NCI-H187 (cell line): ENCODE data around the gene NFAM1.

ENCODE experiments used
- DNase-seq, 2 experiments: peaks; one replicate each; lab custom pipeline; 2025; lab: John Stamatoyannopoulos, UW

The NFAM1 gene

DNA sequence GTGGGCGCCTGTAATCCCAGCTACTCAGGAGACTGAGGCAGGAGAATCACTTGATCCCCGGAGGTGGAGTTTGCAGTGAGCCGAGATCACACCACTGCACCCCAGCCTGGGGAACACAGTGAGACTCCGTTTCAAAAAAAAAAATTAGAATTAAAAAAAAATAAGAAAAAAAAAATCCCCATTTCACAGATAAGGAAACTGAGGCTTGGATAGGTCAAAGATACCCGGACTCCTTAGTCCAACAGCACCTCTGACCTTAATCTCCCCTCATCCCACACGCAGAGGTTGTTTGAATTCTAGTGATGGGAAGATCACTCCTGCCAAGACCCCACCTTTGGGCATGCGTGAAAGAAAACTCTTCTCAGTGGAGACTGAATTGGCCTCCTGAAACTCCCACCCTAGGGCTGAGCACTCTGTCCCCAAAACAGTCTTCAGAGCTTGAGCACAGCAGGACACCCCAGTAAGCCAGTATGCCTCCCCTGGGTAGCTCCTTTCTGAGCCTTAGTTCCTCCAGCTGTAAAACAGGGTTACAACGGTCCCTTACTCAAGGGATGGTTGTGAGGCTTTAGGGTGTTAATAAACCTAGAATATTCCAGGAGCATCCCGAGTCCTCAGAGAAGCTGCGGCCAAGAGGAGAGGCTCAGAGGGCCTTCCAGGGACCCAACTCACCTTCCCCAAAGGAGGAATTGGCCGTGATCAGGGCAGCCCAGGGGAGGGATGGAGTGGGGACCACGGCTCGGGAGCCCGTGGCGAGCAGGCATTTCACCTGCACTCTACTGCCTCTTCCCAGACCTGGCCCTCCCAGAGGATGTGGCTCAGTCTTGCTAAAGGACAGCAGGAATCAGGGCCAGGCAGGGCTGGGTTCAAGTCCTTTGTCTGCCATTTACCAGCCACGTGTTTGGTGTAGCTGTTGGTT, 73.3 kb downstream of the NFAM1 start:
- DNase-seq = no peak

DNA sequence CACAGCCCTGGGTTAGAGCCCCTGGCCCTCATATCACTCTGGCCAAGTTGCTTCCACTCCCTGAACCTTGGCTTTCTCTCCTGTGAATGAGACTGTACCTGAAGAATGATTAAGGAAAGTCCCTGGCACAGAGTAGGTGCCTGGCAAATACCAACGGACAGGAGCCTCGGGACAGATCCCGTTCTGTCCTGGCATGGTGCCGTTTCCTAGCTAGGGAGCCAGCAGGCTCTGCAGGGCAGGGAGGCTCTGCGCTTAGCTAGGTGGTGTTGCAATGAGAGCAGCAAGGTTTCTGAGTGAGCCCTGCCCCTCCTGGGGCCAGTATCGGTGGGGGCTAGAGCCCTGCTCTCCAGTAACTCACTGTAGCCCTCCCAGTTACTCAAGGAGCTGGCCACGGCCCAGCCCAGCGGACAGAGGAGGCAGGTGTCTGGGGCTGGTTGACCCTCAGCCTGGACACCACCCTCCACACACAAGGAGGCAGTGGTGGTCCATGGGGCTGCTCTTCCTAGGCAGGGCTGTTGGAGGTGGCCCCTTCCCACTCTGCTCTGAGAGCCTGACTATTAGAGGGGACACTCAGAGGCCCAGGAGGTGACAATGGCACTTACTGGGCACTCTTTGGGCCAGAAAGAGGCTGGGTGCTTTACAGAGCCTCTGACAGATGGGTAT, 74.4 kb downstream of the NFAM1 start:
- no peak for DNase-seq

DNA sequence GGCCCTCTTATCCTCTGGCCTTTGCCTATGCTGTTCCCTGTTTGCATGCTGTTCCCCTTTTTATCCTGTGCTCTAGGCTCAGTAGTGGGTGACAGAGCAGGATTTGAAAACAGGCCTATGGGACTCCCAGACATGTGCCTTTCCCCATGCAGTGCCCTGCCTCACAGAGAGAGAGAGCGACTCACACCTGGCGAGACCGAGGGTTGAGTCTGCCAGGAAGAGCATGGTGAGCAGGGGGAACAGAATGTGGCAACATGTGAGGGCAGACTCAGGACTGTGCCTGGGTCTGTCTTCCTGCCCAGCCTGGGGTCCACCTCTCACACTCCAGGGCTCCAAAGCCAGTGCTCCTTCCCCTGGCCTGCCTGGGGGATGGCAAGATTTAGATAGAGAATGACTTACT, 75.0 kb downstream of the NFAM1 start:
- no peak for DNase-seq

DNA sequence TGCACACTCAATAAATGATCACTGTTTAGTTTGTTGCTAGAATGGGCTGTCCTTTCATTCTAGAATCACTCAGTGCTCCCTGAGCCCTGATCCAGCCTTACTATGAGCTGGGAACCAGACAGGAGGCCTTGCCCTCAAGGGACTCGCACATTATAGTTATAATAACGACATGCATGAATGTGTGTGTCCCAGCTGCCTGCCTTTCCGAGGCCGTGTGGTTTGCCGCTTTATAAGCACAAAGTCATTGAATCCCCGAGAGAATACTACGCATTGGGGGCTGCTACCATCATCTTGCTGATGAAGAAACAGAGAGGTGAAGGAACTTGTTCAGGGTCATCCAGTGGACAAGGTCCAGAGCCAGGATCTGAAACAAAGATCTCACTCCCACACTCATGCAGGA, 75.7 kb downstream of the NFAM1 start:
- no peak for DNase-seq

DNA sequence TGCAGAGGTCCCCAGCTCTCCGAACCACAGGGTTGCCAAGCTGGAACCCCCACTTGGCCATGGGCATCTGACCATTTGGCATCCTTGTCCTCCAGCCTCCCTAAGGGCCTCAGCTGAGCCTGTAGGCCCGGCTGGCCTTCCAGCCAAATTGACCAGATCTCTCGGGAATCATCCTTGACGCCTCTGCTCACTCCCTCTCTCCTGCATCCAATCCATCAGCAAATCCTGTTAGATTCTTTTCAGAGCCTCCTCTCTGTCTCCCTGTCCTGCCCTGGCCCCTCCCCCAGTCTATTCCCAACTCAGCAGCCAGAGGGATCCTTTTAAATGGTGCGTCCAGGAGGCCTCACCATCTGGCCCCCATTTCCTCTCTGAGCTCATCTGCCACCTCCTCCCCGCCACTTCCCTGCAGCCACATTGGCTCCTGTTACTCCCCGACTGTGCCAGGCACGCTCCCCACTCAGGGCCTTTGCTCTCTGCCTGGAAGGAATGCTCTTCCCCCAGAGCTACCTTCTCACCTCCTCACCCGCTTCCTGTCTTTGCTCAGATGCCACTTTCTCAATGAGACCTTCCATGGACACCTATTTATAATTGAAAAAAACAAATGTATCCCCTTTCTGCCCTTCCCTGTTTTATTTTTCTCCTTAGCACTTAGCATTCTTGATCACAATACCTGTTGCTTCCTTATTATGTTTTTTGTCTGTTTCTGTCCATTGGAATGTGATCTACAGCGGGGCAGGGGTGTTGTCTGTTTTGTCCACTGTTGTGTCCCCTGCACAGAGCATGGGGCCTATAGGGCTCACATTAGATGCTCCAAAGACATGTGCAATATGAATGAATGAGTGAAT, 78.1 kb downstream of the NFAM1 start:
- no peak for DNase-seq

DNA sequence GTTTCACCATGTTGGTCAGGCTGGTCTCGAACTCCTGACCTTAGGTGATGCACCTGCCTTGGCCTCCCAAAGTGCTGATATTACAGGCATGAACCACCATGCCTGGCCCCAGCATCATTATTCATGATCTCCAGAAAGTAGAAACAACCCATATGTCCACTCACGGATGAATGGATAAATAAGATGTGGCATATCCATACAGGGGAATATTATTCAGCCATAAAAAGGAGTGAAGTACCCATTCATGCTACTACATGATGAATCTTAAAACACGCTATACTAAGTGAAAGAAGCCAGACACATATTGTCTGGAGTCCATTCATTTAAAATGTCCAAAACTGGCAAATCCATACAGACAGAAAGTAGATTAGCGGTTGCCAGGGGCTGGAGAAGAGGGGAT, 81.8 kb downstream of the NFAM1 start:
- DNase-seq = no peak

DNA sequence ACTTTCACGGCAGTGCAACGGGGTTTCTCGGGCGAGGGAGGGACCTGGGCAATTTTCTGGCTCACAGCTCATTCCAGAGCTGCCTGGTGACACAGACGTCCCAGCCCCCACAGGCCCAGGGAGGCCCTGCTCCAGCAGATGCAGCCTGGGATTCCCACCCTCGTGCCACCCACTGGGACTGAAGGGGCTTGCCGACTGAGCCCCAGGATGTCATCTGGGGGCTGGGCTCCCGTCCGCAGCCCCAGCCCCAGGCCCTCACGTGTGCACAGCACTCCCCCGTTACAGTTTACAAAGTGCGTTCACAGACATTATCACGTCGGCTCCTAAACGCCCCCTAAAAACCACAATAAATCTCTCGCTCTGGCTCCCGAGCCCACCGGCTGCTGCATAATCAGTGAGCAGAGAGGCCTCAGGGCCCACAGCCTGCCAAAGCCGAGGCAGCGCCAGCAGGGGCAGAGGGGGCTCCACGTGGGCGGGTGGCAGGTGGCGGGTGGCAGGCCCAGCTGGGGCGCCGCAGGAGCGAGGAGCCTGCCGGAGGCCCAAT, 84.8 kb downstream of the NFAM1 start:
- no peak for DNase-seq

DNA sequence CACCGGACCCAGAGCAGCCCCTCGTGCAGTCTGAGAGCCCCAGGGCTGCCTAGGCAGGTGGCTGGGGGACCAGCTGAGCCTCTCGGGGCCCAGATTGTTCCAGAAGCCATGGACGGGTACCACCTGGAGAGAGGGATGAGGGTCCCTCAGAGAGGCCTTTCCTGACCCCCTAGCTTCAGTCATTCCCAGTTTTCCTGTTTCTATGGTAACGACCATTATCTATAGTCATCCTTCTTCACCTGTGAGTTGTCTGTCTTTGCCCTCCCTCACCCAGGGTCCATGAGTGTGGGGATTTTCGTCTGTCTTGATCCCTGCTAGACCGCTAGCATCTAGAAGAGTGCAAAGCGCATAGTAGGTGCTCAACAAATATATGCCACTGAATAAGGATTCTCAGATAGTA, 85.5 kb downstream of the NFAM1 start:
- no peak for DNase-seq

DNA sequence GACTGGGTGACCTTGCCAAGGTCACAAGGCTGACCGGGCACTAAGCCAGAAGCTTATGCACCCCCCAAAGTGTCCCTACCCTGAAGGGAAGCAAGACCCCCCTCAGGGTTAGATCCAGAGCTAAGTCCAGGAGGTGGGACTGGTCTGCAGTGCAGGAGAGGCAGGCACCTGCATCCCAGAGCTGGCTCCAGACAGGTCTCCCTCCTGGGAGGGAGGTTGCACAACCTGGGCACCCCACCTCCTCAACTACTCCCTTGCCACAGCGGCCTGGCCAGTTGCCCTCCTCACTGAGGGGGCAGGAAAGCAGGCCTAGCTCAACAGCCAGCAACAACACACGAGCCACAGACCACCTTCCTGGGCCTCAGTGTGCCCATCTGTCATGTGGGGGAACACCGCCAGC, 86.7 kb downstream of the NFAM1 start:
- no peak for DNase-seq

DNA sequence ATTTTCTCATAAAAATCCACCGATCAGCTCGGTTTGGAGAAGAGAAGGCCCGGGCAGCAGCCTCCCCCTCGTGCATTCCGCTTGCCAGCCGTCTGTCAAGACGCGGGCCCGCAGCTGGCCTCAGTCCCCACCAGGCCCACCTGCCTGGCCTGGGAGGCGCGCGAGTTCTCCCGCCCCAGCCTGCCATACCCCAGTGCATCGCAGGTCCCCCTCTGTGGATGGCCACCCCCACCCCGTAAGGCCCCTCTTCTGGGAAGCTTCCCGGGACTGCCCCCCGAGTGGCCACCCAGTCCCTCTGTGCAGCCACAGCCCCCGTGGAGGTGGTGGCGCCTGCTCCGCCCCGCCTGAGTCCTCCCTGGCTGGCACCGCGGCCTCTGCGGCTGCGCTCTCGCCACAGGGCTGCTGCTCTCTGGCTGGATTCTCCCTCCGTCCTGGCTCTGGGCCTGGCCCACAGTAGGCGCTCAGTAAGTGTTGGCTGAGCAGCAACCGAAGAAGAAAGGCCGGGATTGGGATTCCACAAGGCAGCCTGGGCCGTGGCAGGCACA, 87.8 kb downstream of the NFAM1 start:
- DNase-seq = no peak

DNA sequence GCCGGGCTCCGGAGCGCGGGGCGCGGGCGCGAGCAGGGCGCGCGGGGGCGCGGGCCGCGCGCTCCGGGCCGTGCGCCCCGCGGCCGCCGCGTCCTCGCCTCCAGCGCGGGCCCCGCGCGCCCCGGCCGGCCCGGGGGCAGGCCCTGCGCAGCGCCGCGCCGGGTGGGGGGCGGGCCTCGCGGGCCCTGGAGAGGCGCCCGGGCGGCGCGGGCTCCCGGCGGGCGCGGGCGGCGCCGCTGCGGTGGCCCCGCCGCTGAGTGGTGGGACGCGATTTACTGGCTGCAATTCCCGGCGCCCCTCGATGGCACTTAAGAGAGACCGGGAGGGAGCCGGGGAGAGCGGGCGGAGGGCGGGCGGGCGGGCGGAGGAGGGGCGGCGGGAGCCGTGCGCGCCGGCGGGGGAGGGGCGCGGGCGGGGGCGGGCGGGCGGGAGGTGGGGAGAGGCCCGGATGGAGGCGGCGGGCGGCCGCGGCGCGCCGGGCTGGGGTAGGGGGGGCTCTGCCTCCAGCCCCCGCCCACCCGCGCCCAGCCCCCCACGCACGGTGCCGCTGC, 88.6 kb downstream of the NFAM1 start:
- DNase-seq = no peak

DNA sequence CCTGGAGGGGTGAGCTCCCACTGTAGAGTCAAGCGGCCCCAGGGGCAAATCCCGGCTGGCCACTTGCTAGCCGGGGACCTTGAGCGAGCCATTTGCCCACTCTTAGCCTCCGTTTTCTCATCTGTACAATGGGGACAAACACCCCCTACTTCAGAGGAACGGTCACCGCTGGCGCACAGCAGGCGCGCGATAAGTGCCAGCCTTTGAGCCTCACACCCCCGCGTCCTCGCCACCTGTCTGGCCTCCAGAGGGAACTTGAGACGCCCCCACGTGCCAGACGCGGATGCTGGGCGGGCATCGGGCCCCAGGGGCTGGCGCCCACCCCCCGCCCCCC, 89.1 kb downstream of the NFAM1 start:
- no peak for DNase-seq

DNA sequence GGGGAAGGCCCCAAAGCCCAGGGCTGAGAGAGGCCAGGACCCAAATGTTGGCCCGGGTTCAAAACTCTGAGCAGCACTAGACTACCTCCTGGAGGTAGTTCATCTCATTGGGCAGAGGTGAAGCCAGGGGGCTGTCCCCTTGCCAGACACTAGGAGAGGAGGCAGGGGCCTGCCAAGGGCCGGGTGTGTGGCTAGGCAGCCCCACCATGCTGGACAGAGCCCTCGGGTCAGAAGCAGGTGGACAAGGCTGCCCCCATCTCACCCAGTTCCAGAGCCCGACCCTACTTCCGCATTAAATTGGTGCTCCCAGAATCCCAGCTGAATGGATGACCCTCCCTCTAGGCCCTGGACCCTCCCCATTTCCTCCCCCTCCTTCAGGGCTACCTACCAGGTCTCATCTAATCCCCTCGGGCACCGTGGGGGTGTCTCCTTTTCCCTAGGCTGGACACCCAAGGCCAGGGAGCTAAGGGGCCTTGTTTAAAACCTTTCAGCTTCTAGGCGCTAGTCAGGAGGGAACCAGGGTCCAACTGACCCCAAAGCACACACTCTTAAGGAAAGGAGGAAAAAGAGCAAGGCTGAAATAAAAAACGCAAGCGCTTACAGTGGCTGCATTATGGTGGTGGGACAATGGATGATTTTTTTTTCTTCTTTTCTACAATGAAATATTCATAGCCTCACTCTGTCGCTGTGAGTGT, 89.6 kb downstream of the NFAM1 start:
- DNase-seq = no peak

DNA sequence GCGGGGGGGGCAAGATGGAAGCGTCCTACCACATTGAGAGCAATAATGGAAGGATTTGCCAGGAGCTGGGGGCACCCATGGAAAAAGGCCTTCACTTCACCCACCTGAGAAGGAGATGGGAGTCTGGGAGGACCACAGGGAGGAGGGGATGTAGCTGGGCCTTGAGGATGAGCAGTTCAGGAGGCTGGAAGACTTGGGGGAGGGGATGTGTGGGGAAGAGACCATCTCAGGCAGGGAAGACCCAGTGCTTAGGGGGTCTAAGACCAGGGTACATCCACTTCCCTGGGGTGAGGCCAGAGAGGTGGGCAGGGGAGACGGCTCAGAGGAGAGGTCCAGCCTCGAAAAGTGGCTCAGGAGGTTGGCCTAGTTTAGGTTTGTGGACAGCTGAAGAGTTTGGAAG, 90.4 kb downstream of the NFAM1 start:
- no peak for DNase-seq

DNA sequence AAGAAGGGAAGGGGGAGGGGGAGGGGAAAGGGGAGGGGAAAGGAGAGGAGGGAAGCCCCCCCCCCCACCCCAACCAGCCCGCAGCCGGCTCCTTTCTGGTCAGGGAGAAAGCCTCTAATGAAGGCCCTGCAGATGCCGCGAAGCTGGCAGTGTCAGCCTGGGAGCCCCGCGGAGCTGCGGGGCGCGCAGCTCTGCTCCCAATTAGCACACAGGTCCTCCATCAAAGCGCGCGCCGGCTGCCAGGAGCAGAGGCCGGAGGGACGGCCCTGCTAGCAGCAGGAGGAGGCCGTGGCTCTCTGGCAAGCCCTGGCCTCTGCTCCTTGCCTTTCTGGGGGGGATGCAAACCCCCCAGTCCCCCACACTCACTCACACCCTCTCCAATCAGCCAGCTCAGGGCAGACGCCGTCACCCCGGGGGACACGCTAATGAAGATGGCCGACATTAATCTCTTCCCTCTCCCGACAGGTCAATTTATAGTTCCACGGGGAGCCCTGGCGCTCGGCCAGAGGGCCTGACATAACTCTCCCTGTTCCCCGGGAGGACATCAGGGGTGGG, 91.3 kb downstream of the NFAM1 start:
- no peak for DNase-seq

DNA sequence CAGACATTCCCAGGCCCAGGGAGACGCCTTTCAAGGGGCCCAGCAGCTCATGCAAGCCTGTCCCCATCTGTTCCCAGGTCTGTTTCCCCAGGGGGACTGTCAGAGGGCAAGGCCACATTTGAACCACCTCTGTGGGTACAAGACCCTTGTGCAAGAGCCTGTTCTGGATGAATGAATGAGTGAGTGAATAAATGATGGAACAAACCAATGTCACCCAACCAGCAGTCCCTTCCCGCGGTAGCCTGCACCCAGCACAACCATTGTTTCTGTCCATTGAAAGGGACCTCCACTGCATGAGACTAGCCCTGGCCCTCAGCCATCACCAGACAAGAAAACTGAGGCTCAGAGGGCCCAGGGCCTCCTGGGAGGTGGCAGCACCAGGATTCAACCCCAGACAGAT, 92.1 kb downstream of the NFAM1 start:
- no peak for DNase-seq

DNA sequence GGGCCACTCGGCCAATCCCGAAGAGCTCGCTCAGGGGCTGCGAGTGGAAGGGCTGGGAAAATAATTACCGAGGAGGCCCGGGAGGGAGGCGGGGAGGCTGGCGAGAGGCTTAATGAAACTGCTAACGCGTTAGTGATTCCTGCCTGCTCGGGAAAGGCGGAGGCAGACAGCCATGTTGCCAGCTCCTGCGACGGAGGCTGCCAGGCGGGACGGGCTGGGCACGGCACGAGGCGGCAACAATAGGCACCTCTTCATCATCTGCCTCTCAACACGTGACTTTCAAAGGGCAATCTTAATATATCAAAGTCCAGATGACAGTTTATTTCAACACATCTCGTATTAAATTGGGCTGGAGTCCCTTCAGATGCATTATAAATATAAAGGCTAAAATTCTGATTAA, 93.7 kb downstream of the NFAM1 start:
- no peak for DNase-seq

DNA sequence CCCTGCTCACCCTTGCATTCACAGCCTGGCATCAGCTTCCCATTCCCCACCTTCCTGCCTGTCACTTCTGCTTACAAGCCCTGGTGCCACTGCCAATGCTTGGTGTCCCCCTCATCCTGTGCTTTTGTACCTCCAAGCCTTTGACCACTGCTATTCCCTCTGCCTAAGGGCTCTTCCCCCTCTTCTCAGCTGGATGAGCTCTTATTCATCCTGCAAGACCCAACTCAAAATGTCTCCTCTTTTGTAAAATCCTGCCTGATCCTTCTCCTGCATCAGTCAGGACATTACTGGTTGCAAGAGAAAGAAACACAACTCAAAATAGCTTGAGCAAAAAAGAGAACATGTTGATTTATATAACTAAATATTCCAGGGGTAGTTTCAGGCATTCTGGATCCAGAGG, 94.8 kb downstream of the NFAM1 start:
- DNase-seq = no peak

DNA sequence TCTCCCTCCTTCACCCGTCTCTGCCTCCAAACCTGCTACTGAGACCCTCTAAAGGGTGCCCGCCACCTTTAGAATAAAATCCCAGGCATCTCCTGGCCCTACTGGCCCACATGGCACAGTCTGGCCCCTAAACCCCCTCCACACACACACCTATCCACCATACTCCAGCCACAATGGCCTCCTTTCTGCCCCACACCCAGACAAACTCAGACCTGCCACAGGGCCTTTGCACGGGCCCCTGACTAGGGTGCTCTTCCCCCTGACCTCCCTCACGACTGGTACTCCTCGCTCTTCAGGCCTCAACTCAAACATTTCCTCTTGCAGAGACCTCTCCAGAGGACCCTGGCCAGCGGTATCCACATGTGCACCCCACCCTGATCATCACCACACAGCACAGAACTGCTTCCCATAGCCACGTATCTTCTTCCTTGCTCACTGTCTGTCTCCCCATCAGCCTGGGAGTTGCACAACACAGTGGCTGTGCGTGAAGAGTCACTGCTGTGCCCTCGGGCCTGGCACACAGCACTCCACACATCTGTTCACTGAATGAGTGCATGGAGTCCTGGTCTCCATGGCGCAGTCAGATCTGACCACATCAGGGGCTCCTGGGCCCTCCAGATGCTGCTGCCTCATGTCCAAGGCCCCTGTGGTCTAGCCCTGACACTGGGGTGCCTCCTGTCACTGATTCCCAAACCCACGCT, 95.5 kb downstream of the NFAM1 start:
- DNase-seq = no peak

DNA sequence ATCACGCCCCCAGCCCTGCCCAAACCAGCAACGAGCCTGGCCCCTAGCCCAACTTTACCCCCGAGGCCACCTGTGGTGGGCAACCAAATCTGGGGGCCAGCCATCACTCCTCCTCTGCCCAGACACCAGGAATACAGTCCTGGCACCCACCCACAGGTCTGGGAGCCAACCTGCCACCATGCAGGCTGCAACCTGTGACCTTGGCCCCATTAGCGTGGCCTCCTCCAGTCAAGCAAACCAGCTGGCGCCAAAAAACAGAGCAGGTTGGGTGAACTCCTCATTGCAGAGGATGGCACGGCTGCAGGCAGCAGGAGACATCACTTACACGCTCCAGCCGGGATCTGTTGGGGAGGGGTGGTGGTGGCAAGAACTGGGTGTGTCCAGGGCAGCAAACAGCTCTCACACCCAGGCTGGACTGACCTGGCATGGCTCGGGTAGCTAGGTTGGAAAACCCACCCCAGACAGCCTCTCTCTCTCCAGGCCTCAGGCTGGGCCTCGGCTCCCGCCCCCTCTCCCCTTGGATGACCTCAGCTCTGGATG, 96.3 kb downstream of the NFAM1 start:
- DNase-seq = no peak
